ENCODE measurements around the gene PGLYRP1. TPM values are rescaled to one million over a fixed set of nuclear protein-coding genes. Genes with fewer than 3 reads are reported as not detected.

PGLYRP1 gene
- polyA plus RNA-seq, 4 donors, result 0.66 to 0.78 TPM; not detected in 2

- DNase-seq (ENCODE audit: low read depth in 4 of 4, low spot score in 2 of 4), result no peak
Observed at GRCh38 chr19:45972081-45972946, 50.5 kb downstream of the PGLYRP1 start.

- DNase-seq (ENCODE audit: low read depth in 4 of 4, low spot score in 2 of 4), result no peak
Observed at GRCh38 chr19:45971260-45971902, 51.5 kb downstream of the PGLYRP1 start.

- DNase-seq (ENCODE audit: low read depth in 4 of 4, low spot score in 2 of 4), result no peak
Observed at GRCh38 chr19:45969676-45970075, 53.2 kb downstream of the PGLYRP1 start.

Other genes with a start within 250 kb of the PGLYRP1 start
- gene DMPK, start 240.6 kb downstream of the PGLYRP1 start, polyA plus RNA-seq (ENCODE audit: insufficient read length in 4 of 4), result 10 to 100 TPM; 33.4 to 74.4 (median 54.6) TPM
- 10 to 100 TPM; 24.1 to 56.1 (median 39.9) TPM for gene DMWD, start 230.2 kb downstream of the PGLYRP1 start, polyA plus RNA-seq (ENCODE audit: insufficient read length in 4 of 4)
- gene RSPH6A, start 207.7 kb downstream of the PGLYRP1 start, polyA plus RNA-seq (ENCODE audit: insufficient read length in 4 of 4), result not detected
- 10 to 100 TPM; 49.5 to 80.1 (median 67.0) TPM for gene SYMPK, start 159.9 kb downstream of the PGLYRP1 start, polyA plus RNA-seq (ENCODE audit: insufficient read length in 4 of 4)
- gene FOXA3, start 158.7 kb downstream of the PGLYRP1 start, polyA plus RNA-seq (ENCODE audit: insufficient read length in 4 of 4), result under 1 TPM; 0.40 to 0.60 (median 0.50) TPM
- gene IRF2BP1, start 136.9 kb downstream of the PGLYRP1 start, polyA plus RNA-seq (ENCODE audit: insufficient read length in 4 of 4), result 10 to 100 TPM; 16.5 to 33.7 (median 25.1) TPM
- 1 to 10 TPM; 3.7 to 7.2 (median 5.8) TPM for gene MYPOP, start 120.4 kb downstream of the PGLYRP1 start, polyA plus RNA-seq (ENCODE audit: insufficient read length in 4 of 4)
- not detected for gene NANOS2, start 108.3 kb downstream of the PGLYRP1 start, polyA plus RNA-seq (ENCODE audit: insufficient read length in 4 of 4)
- gene NOVA2, start 49.2 kb downstream of the PGLYRP1 start, polyA plus RNA-seq (ENCODE audit: insufficient read length in 4 of 4), result 1 to 10 TPM; 2.8 to 5.3 (median 4.2) TPM
- 10 to 100 TPM; 10.8 to 17.0 (median 15.3) TPM for gene CCDC61, start 27.6 kb downstream of the PGLYRP1 start, polyA plus RNA-seq (ENCODE audit: insufficient read length in 4 of 4)
- under 1 TPM in 3 of 4 donors, not detected in 1; 0.28 to 0.87 (median 0.61) TPM for gene IGFL4, start 17.9 kb upstream of the PGLYRP1 start, polyA plus RNA-seq (ENCODE audit: insufficient read length in 4 of 4)
- not detected for gene IGFL3, start 101.6 kb upstream of the PGLYRP1 start, polyA plus RNA-seq (ENCODE audit: insufficient read length in 4 of 4)
- gene IGFL2, start 125.2 kb upstream of the PGLYRP1 start, polyA plus RNA-seq (ENCODE audit: insufficient read length in 4 of 4), result not detected
- not detected for gene IGFL1, start 206.7 kb upstream of the PGLYRP1 start, polyA plus RNA-seq (ENCODE audit: insufficient read length in 4 of 4)

Data from left renal cortex interstitium (tissue), 4 donors.